GM23338 (cell line): Measurements from ENCODE around the gene ARF1. TPM values are rescaled to one million over a fixed set of nuclear protein-coding genes. Genes with fewer than 3 reads are reported as not detected.

Source experiments
- ATAC-seq: fragments of 200-7000 bp; cut with Tn5 transposase; 3 replicates; pipeline ENCODE4 v1.9.1; 2020
- DNase-seq: peaks from one replicate; pipeline ENCODE4 v3.0.0-alpha.2; 2015; ENCODE audit warnings: low spot score
- H2AFZ ChIP-seq: fragments of 200-600 bp; sonication (generic); 2 replicates; pipeline ENCODE4 v1.8.0; 2016; ENCODE audit warnings: antibody characterized with exemption, mild to moderate bottlenecking, moderate library complexity
- H3F3A ChIP-seq: fragments of 200-600 bp; sonication (generic); replicated peaks from 2 replicates; pipeline ENCODE4 v1.8.0; 2017; ENCODE audit warnings: antibody characterized with exemption, mixed run types, low read depth
- H3K27ac ChIP-seq: fragments of 200-600 bp; sonication (generic); 2 replicates; pipeline ENCODE4 v1.6.1; 2016; ENCODE audit warnings: low read depth
- H3K27me3 ChIP-seq: fragments of 200-600 bp; sonication (generic); 2 replicates; pipeline ENCODE4 v1.8.0; 2016; ENCODE audit warnings: mild to moderate bottlenecking, mixed run types, moderate library complexity; ENCODE audit not compliant: insufficient read depth
- H3K36me3 ChIP-seq: fragments of 200-600 bp; sonication (generic); 2 replicates; pipeline ENCODE4 v1.8.0; 2016; ENCODE audit warnings: mild to moderate bottlenecking; ENCODE audit not compliant: insufficient read depth
- H3K4me1 ChIP-seq: fragments of 200-600 bp; sonication (generic); 2 replicates; pipeline ENCODE4 v1.8.0; 2016; ENCODE audit warnings: mild to moderate bottlenecking, moderate library complexity; ENCODE audit not compliant: insufficient read depth
- H3K4me2 ChIP-seq: fragments of 200-600 bp; sonication (generic); 2 replicates; pipeline ENCODE4 v1.7.1; 2017; ENCODE audit warnings: mixed run types
- H3K4me3 ChIP-seq: fragments of 200-600 bp; sonication (generic); 2 replicates; pipeline ENCODE4 v1.6.1; 2016; ENCODE audit warnings: mixed run types
- H3K79me2 ChIP-seq: fragments of 200-600 bp; sonication (generic); replicated peaks from 2 replicates; pipeline ENCODE4 v1.8.0; 2017; ENCODE audit warnings: mild to moderate bottlenecking; ENCODE audit not compliant: insufficient read depth
- H3K9me2 ChIP-seq: fragments of 200-600 bp; sonication (generic); 2 replicates; pipeline ENCODE4 v1.8.0; 2017; ENCODE audit not compliant: insufficient read depth
- H4K20me1 ChIP-seq: fragments of 200-600 bp; sonication (generic); replicated peaks from 2 replicates; pipeline ENCODE4 v1.8.0; 2017; ENCODE audit warnings: mild to moderate bottlenecking; ENCODE audit not compliant: insufficient read depth
- H3K27ac Mint-ChIP-seq: 2 replicates; pipeline ENCODE4 v1.8.0; 2020; ENCODE audit warnings: inconsistent platforms, mild to moderate bottlenecking, moderate library complexity, mixed read lengths
- H3K27me3 Mint-ChIP-seq: 3 replicates; pipeline ENCODE4 v1.8.0; 2022; ENCODE audit warnings: low read depth, mild to moderate bottlenecking, moderate library complexity, mixed read lengths, inconsistent platforms; ENCODE audit not compliant: insufficient read depth, poor library complexity
- H3K36me3 Mint-ChIP-seq: 3 replicates; pipeline ENCODE4 v1.8.0; 2021; ENCODE audit warnings: low read depth, mild to moderate bottlenecking, inconsistent platforms, moderate library complexity, mixed read lengths
- H3K4me1 Mint-ChIP-seq: 3 replicates; pipeline ENCODE4 v1.8.0; 2020; ENCODE audit warnings: mild to moderate bottlenecking, inconsistent platforms, mixed read lengths
- H3K4me3 Mint-ChIP-seq: 3 replicates; pipeline ENCODE4 v1.8.0; 2021; ENCODE audit warnings: moderate library complexity, mild to moderate bottlenecking, inconsistent platforms, mixed read lengths
- H3K9me3 Mint-ChIP-seq: 3 replicates; pipeline ENCODE4 v1.8.0; 2020; ENCODE audit warnings: moderate library complexity, mild to moderate bottlenecking, inconsistent platforms, mixed read lengths
- ETS1 ChIP-seq: IDR thresholded peaks from 2 replicates; pipeline ENCODE4 v1.6.1; 2016; ENCODE audit warnings: antibody characterized with exemption
- JUNB ChIP-seq: IDR thresholded peaks from one replicate; pipeline ENCODE4 v1.6.1; 2016; ENCODE audit warnings: antibody characterized with exemption; ENCODE audit not compliant: unreplicated experiment
- NANOG ChIP-seq: IDR thresholded peaks from 2 replicates; pipeline ENCODE4 v1.6.1; 2016; ENCODE audit warnings: antibody characterized with exemption, borderline replicate concordance
- POLR2AphosphoS5 ChIP-seq: IDR thresholded peaks from 2 replicates; pipeline ENCODE4 v1.6.1; 2016; ENCODE audit warnings: antibody characterized with exemption, low read depth
- ZNF114 ChIP-seq: fragments of 250-450 bp; sonication (Bioruptor Pico); IDR thresholded peaks from 2 replicates; pipeline ENCODE4 v1.5.0; 2020; ENCODE audit warnings: mild to moderate bottlenecking, moderate library complexity
- ZNF331 ChIP-seq: fragments of 250-450 bp; sonication (Bioruptor Pico); IDR thresholded peaks from 2 replicates; pipeline ENCODE4 v1.5.0; 2020; ENCODE audit warnings: low read depth, mild to moderate bottlenecking, moderate library complexity
- polyA plus RNA-seq: library from polyadenylated mRNA; unstranded; fragments of >200 nt; fragmentation: Nextera tagmentation; extraction: Ambion mirVana; gene quantifications from 2 replicates; pipeline ENCODE4 v1.2.1, GENCODE V29; 2016
- total RNA-seq: library from RNA; depleted of rRNA; stranded (reverse); fragments of >200 nt; shearing (Covaris generic); gene quantifications from 2 replicates; pipeline ENCODE4 v1.2.3, GENCODE V29; 2014
- TF ChIP-seq, protein P1 (sequence below): fragments of 250-450 bp; sonication (Bioruptor Pico); IDR thresholded peaks from 2 replicates; pipeline ENCODE4 v1.5.0; 2020; ENCODE audit warnings: mild to moderate bottlenecking, moderate library complexity

The ARF1 gene
- total and polyA plus RNA-seq, 2 experiments from 2014 or later: 210 to 306 TPM

- Mint-ChIP-seq H3K27ac (no peak overlapping the region), H3K36me3 (no peaks in the 10 kb centered on the region), H3K27me3 (peaks cover 42% of the 10 kb centered on the region), H3K4me3 (no peak overlapping the region), H3K9me3 (no peaks in the 10 kb centered on the region), H3K4me1 (peaks cover 4% of the 10 kb centered on the region; the same call in 1 of the 3 replicates)
- Histone ChIP-seq H3K27me3 (peaks cover 47% of the 10 kb centered on the region), H3K9me2 (no peaks in the 10 kb centered on the region), H3K79me2 (no peaks in the 10 kb centered on the region), H3K36me3 (no peaks in the 10 kb centered on the region), H3K4me1 (no peaks in the 10 kb centered on the region), H4K20me1 (no peaks in the 10 kb centered on the region; the same call in 1 of the 2 replicates), H3K27ac (no peak overlapping the region), H3K4me2 (no peak overlapping the region), H3K4me3 (no peak overlapping the region), H3F3A (no peaks in the 10 kb centered on the region), H2AFZ (no peak overlapping the region)
- ATAC-seq (no peak), DNase-seq (no peak)
- TF ChIP-seq ZNF331 (CRISPR knock-in tag): no peak
- TF ChIP-seq NANOG: no peak
- TF ChIP-seq POLR2AphosphoS5: no peak
- TF ChIP-seq, protein P1, sequence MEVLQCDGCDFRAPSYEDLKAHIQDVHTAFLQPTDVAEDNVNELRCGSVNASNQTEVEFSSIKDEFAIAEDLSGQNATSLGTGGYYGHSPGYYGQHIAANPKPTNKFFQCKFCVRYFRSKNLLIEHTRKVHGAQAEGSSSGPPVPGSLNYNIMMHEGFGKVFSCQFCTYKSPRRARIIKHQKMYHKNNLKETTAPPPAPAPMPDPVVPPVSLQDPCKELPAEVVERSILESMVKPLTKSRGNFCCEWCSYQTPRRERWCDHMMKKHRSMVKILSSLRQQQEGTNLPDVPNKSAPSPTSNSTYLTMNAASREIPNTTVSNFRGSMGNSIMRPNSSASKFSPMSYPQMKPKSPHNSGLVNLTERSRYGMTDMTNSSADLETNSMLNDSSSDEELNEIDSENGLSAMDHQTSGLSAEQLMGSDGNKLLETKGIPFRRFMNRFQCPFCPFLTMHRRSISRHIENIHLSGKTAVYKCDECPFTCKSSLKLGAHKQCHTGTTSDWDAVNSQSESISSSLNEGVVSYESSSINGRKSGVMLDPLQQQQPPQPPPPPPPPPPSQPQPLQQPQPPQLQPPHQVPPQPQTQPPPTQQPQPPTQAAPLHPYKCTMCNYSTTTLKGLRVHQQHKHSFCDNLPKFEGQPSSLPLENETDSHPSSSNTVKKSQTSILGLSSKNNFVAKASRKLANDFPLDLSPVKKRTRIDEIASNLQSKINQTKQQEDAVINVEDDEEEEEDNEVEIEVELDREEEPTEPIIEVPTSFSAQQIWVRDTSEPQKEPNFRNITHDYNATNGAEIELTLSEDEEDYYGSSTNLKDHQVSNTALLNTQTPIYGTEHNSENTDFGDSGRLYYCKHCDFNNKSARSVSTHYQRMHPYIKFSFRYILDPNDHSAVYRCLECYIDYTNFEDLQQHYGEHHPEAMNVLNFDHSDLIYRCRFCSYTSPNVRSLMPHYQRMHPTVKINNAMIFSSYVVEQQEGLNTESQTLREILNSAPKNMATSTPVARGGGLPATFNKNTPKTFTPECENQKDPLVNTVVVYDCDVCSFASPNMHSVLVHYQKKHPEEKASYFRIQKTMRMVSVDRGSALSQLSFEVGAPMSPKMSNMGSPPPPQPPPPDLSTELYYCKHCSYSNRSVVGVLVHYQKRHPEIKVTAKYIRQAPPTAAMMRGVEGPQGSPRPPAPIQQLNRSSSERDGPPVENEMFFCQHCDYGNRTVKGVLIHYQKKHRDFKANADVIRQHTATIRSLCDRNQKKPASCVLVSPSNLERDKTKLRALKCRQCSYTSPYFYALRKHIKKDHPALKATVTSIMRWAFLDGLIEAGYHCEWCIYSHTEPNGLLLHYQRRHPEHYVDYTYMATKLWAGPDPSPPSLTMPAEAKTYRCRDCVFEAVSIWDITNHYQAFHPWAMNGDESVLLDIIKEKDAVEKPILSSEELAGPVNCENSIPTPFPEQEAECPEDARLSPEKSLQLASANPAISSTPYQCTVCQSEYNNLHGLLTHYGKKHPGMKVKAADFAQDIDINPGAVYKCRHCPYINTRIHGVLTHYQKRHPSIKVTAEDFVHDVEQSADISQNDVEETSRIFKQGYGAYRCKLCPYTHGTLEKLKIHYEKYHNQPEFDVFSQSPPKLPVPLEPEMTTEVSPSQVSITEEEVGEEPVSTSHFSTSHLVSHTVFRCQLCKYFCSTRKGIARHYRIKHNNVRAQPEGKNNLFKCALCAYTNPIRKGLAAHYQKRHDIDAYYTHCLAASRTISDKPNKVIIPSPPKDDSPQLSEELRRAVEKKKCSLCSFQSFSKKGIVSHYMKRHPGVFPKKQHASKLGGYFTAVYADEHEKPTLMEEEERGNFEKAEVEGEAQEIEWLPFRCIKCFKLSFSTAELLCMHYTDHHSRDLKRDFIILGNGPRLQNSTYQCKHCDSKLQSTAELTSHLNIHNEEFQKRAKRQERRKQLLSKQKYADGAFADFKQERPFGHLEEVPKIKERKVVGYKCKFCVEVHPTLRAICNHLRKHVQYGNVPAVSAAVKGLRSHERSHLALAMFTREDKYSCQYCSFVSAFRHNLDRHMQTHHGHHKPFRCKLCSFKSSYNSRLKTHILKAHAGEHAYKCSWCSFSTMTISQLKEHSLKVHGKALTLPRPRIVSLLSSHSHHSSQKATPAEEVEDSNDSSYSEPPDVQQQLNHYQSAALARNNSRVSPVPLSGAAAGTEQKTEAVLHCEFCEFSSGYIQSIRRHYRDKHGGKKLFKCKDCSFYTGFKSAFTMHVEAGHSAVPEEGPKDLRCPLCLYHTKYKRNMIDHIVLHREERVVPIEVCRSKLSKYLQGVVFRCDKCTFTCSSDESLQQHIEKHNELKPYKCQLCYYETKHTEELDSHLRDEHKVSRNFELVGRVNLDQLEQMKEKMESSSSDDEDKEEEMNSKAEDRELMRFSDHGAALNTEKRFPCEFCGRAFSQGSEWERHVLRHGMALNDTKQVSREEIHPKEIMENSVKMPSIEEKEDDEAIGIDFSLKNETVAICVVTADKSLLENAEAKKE (CRISPR knock-in tag): no peak
- no peak for TF ChIP-seq ETS1
- no peak for TF ChIP-seq ZNF114
- TF ChIP-seq JUNB: no peak
These were observed 33.7 kb upstream of the ARF1 start for GRCh38 chr1:228048659-228049298.
